GM19463 (cell line): ENCODE data around the gene RNF130.
"Not testable (repeated sequence)": the region's sequence is repeated elsewhere in the genome, so short reads cannot be mapped to it uniquely, and the experiment has no call there.

Source experiments
- ATAC-seq: cut with Tn5 transposase; IDR thresholded peaks from one replicate; pipeline ENCODE4 v1.9.1; 2021; ENCODE audit warnings: mild to moderate bottlenecking, moderate library complexity; ENCODE audit not compliant: unreplicated experiment

RNF130 gene

GRCh38 chr5:180103487-180104167 is 32.1 kb upstream of the RNF130 start:
- ATAC-seq, result no peak

GRCh38 chr5:180102636-180103035 is 31.1 kb upstream of the RNF130 start:
- ATAC-seq, result no peak

- no peak for ATAC-seq
Measured at GRCh38 chr5:180101451-180102105, 30.0 kb upstream of the RNF130 start.

GRCh38 chr5:180100621-180101450 is 29.3 kb upstream of the RNF130 start:
- no peak for ATAC-seq

GRCh38 chr5:180099733-180100611 is 28.4 kb upstream of the RNF130 start:
- no peak for ATAC-seq

- ATAC-seq, result no peak
Measured at GRCh38 chr5:180098991-180099732, 27.6 kb upstream of the RNF130 start.

- ATAC-seq, result no peak
Measured at GRCh38 chr5:180098526-180098925, 27.0 kb upstream of the RNF130 start.

GRCh38 chr5:180097926-180098325 is 26.4 kb upstream of the RNF130 start:
- ATAC-seq, result no peak

GRCh38 chr5:180097163-180097894 is 25.8 kb upstream of the RNF130 start:
- no peak for ATAC-seq

GRCh38 chr5:180096616-180097015 is 25.1 kb upstream of the RNF130 start:
- no peak for ATAC-seq

GRCh38 chr5:180095545-180095944 is 24.0 kb upstream of the RNF130 start:
- no peak for ATAC-seq

- no peak for ATAC-seq
Measured at GRCh38 chr5:180093651-180094382, 22.3 kb upstream of the RNF130 start.

GRCh38 chr5:180093241-180093640 is 21.7 kb upstream of the RNF130 start:
- ATAC-seq, result no peak

- ATAC-seq, result no peak
Measured at GRCh38 chr5:180090769-180091546, 19.4 kb upstream of the RNF130 start.

- ATAC-seq, result no peak
Measured at GRCh38 chr5:180090098-180090768, 18.7 kb upstream of the RNF130 start.

GRCh38 chr5:180089628-180090027 is 18.1 kb upstream of the RNF130 start:
- ATAC-seq, result not testable (repeated sequence)

- ATAC-seq, result no peak
Measured at GRCh38 chr5:180088561-180088960, 17.0 kb upstream of the RNF130 start.
